GM19395 (cell line): Measurements from ENCODE around the gene SLC15A2.
A peak's percentile ranks its signal among the peaks of the same experiment; 100 is the strongest.

Experiments
- ATAC-seq: cut with Tn5 transposase; IDR thresholded peaks from one replicate; pipeline ENCODE4 v1.9.1; 2021; ENCODE audit warnings: mild to moderate bottlenecking, moderate library complexity; ENCODE audit not compliant: unreplicated experiment

SLC15A2 gene

GRCh38 chr3:121979734-121980449, 85.7 kb downstream of the SLC15A2 start:
- ATAC-seq: peak; percentile 92

- ATAC-seq: peak; percentile 40
Observed at GRCh38 chr3:121980450-121980796, 86.2 kb downstream of the SLC15A2 start.

- ATAC-seq: no peak
Observed at GRCh38 chr3:121981473-121981872, 87.3 kb downstream of the SLC15A2 start.

- ATAC-seq: no peak
Observed at GRCh38 chr3:121985846-121986245, 91.6 kb downstream of the SLC15A2 start.

GRCh38 chr3:121988146-121988545, 93.9 kb downstream of the SLC15A2 start:
- no peak for ATAC-seq

GRCh38 chr3:121989943-121990342, 95.7 kb downstream of the SLC15A2 start:
- ATAC-seq: no peak

- peak; percentile 64 for ATAC-seq
Observed at GRCh38 chr3:121992601-121993560, 98.7 kb downstream of the SLC15A2 start.
